ENCODE data around the gene DPP8.

The DPP8 gene

DNA sequence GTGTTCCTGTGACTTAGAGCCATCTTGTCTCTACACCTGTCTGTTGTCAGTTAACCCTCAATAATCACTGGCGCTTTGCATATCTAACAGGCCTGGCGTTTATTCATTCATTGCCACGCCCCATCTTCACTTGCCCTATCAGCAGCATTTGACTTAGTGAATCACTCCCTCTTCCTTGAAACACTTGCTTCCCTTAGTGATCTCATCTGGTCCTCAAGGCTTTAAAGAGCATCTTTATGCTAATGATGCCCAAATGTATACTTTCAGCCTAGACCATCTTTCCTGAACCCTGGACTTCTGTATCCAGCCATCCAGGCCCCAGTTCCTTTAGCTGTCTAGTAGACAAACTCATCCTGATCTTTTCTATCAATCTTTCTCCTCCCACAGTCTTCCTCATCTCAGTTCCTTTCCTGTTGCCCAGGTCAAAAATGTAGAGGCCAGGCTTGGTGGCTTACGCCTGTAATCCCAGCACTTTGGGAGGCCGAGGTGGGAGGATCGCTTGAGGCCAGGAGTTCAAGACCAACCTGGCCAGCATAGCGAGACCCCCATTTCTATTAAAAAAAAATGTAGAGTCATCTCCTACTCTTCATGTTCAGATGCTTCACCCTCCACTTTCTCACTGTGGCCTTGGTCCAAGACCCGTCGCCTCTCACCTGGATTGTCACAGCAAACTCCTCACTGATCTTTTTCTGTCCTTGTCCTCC lies 93.4 kb downstream of the DPP8 start:
- DNase-seq (ENCODE audit: low read depth), result no peak

DNA sequence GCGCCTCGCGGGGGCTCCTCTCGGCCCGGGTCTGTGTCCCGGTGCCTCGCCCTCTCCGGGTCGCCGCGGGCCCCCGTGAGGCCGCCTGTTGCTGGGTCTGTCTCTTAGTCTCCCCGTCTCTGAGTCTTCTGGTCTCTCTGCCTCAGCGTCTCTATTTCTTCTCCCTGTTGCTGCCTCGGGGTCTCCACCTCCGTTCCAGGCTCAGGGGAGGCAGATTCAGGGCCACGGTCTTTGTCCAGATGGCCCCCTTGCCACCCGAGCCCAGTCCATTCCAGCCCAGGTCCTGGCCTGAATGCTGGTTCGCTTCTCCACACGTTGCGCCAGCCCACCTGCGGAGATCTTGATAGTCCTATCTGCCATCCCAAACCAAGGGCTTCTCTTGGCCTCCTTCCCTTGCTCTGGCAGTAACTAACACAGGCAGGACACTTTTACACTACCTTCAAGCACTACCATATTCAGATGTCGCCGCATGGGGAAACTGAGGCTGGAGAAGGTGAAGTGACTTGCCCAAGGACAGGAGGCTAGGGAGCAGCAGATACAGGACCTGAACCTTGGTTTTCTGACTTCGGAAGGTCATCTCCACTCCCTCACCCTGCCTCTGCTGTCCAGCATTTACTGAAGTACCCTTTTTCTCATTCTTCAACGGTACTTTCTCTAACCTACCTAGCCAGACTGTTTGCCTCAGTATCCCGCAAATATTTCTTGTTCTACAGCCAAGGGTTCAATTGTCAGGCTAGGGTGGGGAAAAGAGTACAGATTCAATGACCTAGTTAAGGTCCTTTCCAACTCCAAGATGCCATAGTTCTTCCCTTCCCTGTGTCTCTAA lies 94.1 kb downstream of the DPP8 start:
- DNase-seq (ENCODE audit: low read depth), result no peak

DNA sequence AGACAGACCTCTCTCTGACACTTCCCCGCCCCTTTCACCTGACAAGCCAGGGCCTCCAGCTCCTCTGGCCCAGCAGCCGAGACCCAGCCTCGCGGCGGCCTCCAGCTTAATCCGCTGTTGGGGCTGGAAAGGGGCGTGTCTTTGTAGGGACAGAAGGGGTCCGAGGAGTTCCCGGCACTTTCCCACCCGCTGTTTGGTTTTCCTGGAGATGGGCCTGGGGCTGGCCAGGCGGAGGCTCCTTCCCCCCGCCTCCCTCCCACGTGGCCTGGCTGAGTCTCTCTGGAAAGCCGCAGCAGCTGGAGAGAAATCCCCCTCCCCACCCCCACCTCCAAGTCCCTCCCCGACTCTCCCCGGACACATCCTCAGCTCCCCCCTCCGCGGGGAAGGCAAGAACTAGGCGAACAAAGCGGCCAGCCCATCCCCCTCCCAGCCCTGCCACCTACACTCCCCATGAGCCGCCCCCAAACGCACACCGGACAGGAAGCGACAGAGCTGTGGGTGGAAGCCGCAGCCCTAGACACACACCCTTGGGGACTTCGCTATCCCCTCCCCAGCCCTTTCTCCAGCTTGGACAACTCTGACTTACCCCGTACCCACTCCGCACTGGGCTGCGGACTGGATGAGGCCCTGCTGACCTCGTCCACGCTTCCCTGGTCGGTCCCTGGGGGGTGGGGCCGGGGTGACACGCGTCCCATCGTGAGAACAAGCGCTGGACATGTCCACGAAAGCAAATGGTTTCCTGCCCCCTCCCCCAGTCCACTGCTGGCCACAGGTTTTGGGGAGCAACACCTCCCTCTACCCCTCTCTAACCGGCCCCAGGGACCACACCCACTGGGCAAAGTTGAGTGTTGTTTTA lies 95.9 kb downstream of the DPP8 start:
- DNase-seq (ENCODE audit: low read depth), result no peak

DNA sequence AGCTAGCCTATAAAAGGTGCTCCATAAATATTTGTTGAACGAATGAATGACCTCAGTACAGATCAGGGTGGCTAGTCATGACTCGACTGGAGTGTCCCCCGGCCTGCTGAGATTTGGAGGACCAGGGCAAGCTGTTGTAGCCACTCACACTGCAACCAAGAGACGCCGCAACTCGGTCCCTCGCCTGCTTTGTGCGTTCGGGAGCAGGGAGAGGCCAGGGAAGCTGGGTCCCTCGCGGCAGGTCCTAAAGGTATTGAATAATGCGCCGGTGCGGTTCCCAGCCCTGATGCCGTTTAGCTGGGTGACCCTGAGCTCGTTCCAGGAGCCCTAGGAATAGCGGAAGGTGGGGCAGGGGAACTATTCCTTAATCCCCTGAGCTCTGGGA lies 96.5 kb downstream of the DPP8 start:
- no peak for DNase-seq (ENCODE audit: low read depth)

DNA sequence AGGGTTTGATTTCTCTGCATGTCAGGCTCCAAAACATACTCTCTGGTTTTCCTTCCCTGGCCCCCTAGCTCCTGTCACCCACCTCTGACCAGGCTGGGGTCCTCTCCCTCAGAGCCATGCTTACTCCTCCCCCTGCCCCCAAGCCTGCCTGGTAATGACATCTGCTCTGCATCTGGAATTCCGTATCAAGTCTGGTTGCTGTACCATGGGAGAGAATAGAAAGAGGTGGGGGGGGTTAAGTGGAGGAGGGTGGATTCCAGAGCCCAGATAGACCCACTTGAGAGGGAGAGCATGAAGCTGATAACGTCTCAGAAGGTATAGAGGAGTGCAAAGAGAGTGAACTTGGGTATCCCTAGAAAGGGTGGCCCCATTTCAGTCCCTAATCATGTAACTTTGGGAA lies 98.9 kb downstream of the DPP8 start:
- no peak for DNase-seq (ENCODE audit: low read depth)

DNA sequence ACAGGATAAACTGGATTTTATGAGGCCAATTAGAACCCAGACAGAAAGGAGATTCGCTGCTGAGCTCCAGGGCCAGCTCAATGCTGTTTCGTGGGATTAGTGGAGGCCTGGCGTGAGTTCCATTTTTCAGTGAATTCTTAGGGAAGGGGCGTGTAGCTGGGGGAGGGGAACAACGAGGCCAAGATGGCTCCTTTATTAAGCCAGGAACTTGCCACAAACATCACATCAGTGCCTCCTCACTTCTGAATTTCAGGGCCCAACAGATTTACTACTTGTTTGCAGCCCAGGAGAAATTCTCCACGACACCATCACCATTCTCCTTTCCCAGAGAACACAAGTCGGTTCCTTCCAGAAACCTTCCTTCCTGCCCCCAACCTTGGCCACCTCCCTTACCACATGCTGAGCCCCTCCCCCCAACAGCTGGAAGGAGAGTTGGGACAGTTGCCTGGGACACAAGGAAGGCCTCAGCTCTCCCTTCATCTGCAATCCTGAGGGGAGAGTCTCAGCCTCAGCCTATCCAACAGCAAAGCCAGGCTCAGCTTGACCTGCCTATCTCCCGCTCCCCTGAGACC lies 100.6 kb downstream of the DPP8 start:
- no peak for DNase-seq (ENCODE audit: low read depth)

DNA sequence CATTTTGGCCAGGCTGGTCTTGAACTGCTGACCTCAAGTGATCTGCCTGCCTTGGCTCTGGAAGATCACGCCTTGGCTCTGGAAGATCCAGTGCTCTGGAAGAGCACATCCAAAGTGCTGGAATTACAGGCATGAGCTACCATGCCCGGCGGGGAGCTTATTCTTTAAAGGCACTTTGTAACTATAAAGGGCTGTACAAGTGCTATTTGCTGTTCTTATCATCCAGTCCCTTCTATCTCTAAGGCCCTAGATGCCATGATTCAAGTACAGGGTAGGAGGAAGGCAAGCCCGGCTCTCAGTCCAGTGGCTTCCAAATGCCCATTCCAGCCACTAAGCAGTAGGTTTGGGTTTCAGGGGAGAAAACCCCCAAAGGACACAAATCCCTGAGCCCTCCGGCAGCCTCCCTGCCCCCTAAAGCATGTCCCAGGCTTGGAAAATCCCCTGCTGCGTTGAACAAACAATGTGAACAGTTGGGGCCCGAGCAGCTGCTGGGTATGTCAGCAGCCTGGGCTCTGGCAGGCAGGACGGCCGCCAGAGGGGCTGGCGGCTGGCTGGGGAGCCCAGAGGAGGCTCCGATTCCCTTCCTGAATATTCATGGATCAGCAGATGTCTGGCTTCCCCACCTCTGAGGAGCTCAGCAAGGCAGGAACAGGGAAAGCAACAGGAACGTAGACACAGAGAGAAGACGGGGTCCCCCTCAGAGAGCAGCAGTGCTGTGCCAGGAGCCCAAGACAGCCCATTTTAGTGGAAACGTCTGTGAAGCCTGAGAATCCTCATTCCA lies 102.5 kb downstream of the DPP8 start:
- DNase-seq (ENCODE audit: low read depth), result no peak

DNA sequence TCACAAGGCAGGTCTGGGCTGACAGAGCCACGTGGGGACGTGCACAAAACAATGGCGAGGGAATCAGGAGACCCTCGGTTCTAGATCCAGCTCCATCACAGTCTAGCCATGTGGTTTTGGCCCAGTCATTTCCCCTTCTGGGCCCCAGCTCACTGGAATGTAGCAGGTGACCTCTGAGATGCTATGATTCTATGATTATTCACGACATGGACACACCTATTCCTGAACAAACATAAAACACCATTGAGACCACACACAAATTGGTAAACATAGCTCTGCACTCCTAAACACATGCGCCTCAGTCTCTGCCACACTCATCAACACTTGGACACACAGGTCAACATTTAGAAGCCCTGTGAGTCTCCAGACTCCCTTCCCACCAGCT lies 103.7 kb downstream of the DPP8 start:
- DNase-seq (ENCODE audit: low read depth), result no peak

DNA sequence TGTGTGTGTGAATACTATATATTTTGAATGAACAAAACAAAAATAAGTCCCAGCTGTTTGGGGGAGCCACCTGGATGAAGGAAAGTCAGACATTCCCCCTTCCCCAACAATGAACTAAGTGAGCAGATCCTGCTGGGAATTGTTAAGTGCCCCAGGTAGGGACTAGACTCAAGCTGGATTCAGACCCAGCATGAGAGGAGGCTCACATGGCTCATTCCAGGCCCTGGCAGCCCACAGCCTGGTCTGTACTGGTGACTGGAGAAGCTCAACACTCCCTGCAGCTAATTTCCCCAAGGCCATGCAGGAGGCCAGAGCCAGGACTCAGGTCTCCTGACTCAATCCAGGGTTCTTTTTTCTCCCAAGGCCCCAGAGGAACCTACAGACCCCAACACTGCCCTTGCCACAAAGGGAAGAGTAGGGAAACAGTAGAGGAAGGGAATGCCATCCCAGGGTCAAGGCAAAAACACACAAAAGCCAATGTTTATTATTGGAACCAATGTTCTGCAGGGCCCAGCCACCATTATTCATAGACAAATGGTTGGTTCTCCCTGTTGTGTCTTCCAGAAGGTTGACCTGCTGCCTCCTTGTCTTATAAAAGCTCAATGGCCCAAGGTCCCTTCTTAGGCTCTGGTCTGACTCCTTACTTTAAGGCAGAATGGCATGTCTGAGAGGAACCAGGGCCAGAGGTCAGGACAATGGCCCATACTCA lies 104.3 kb downstream of the DPP8 start:
- no peak for DNase-seq (ENCODE audit: low read depth)

DNA sequence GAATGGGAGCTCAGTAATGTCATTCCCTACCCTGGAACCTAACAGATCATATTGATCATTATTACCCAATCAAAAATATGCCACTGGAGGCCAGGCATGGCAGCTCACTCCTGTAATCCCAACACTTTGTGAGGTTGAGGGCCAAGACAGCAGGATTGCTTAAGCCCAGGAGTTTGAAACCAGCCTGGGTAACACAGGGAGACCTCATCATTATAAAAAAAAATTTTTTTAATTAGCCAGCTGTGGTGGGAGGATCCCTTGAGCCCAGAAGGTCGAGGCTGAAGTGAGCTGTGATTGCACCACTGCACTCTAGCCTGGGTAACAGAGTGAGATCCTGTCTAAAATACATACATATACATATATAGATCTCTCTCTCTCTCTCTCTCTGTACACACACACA lies 104.9 kb downstream of the DPP8 start:
- no peak for DNase-seq (ENCODE audit: low read depth)

DNA sequence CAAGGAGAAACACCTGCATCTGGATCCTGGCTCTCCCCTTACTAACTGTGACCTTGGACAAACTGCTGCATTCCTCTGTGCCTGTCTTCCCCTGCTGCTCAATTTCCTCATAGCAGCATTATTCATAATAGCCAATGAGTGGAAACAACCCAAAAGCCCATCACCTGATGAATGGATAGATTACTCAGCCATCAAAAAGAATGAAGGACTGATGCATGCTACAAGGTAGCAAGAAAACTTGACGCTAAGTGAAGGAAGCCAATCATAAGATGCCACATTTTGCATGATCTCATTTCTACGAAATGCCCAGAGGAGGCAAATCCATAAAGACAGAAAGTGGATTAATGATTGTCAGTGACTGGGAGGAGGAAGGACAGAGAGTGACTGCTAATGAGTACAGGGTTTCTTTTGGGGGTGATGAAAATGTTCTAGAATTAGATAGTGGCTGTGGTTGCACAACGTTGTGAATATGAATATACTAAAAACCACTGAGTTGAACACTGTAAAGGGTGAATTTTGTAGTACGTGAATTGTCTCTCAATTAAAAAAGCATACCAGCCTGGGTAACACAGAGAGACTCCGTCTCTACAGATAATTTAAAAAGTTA lies 105.9 kb downstream of the DPP8 start:
- no peak for DNase-seq (ENCODE audit: low read depth)

DNA sequence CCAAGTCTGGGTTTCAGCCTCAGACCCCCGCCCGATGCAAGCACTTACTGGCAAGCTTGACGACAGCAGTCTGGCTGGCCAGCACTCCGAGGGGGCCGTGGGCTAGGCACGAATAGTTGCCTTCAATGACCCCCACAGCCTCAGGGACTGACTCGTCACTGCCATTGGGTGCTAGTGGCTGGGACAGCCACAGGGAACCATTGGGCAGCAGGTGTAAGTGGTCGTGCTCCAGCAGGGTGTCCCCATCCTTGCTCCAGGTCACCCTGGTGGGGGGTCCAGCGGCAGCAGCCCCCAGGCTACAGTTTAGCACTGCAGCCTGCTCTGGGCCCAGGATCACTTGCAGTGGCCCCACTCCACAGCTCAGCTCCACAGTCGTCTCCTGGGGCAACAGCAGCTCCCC lies 106.5 kb downstream of the DPP8 start:
- DNase-seq (ENCODE audit: low read depth), result no peak

DNA sequence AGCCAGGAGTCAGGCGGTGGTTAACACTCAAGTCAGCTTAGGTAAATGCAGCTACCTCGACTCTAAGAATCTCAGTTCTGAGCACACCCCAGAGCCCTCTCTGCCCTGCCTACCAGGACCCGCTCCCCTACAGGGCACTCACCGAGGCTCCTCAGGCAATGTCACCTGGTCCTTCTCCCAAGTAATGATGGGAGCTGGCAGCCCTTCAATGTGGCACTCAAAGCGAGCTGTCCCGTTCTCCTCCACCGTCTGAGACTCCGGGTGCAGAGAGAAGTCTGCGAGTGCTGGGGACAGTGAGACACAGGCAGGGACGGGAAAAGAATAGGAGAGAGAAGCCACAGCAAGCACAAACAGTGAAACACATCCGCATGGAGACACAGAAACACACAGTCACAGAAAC lies 107.5 kb downstream of the DPP8 start:
- DNase-seq (ENCODE audit: low read depth), result no peak

DNA sequence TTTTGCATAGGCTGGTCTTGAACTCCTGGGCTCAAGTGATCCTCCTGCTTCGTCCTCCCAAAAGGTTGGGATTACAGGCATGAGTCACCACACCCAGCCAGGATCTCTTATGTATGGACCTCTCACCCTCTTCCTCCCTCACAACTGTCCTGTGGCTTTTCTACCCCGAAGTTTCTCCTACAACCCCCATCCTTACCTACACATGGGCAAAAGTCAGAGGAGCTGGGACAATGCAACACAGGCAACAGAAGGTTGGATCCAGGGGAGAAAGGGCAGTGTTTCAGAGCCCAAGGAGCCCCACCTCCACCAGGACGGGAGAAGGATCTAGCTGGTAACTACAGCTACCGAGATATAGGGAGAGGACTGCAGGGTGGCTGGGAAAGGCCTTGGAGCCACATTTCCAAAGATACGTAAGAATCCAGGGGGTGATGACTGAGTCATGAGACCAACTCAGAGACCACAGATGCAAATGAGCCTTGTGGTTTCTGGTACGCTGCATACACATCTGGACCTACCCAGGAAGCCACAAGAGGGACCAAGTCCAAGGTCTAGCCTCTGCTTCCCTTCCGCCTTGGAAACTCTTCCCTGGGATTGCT lies 108.4 kb downstream of the DPP8 start:
- DNase-seq (ENCODE audit: low read depth), result no peak

DNA sequence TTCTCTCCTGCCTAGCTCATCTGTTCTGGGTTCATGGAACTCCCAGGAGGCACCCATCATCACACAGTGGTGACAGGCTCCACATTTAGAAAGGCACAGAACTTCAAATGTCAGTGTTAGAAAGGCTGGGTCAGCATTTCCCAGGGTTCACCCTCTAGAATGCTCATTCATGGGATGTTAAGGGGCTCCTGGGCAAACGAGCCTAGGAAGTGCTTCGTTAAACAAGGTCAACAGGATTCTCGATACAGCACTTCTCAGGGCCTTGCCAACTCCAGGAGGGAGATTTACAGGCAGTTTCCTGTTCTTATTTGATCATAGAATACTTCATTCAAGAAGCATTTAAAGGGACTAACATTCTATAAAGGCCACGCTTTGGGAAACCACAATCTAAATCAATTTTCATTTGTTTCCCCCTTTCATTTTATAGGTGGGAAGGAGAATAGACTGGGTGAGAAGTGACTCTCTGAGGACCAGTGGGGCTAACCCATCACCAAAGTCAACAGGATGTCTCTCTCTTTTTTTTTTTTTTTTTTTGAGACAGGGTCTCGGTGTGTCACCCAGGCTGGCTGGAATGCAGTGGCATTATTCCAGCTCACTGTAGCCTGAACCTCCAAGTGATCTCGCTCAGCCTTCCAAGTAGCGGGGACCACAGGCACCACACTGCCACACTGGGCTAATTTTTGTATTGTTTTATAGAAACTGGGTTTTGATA lies 109.0 kb downstream of the DPP8 start:
- DNase-seq (ENCODE audit: low read depth), result no peak

DNA sequence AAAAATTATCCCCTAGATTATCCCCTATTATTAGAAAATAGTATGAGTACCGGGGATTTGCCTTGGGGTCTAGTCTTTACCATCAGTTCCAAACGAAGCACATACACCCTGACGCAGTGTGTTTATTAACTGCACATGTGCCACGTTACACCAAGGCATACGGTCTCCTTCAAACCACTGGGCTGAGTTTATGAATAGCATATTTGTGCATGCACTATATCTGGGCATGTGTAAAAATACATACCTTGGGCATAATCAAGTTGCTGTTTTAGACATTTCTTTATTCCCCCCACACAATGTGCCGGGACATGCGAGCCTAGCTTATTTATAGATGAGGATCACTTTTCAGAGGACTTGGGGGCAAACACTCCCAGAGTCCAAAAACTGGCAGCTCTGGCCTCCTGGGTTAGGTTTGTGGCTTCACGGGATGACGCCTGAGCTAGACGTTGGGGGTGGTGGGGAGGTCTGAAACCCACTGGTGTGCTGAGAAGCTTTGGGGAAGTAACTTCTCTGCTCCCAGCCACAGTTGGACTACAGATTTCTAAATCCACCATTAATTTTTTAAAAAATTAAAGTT lies 111.0 kb downstream of the DPP8 start:
- DNase-seq (ENCODE audit: low read depth), result no peak

DNA sequence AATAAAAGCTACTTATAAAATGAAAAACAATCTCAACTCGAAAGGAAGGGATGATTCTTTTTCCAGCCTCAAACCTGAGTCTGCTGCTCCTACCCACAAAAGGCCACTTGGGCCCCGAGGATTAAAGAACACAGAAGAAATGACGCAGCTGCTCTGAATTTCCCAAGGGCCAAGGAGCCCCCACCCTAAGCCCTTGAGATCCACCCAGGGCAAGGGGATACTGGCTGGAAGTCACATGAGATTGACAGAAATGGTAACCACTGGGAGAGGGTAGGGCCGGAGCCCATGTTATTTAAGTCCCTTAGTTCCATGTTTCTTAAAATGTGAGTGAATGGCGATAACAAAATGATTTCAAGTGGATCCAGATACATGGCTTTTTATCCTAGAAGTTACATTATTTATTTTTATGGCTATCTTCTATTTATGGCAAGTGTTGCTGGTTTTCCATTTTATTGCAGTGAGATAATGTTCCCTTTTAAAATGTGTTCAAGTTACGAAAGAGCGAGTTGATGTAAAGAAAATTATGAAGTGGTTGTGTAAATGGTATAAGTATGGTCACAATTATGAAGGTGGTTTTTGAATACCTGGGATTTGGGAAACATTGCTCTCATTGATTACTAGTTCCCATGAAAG lies 111.6 kb downstream of the DPP8 start:
- DNase-seq (ENCODE audit: low read depth), result no peak

DNA sequence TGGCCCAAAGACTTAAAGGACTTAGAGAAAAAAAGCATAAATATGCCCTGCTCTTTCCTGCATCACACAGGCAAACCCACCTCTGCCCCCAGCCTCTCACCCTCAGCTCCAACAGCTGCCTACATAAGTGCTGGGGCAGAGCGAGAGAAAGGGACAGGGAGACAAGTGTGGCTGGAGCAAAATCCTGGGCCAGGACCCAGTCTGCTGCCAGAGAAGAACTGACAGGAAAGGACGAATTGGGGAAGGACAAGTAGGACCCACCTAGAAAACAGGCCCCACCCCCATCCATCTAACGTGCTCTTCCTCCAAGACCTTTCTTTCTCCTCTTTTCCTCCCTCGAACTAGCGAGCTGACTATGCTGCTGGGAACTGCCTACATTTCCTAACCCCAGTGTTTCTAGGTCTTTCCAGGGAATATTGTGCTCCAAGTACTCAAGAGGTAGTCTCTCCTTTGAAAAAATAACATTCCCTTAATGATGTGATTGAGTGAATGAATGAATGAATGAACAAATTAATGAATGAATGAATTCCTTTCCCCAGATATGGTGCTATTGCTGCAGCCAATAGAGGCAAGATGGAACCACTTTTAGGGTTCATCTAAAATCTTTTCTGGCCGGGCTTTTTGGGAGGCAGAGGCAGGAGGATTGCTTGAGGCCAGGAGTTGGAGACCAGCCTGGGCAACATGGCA lies 113.2 kb downstream of the DPP8 start:
- DNase-seq (ENCODE audit: low read depth), result no peak

Measured in activated T-helper 9 cell treated with anti-CD3 and anti-CD28 coated beads, Interleukin-2, amount 50 U/mL, for 16 hours (primary cell).